HCT116 (cell line): ENCODE data around the gene TSPAN14. TPM values are rescaled to one million over a fixed set of nuclear protein-coding genes. Genes with fewer than 3 reads are reported as not detected.

ENCODE experiments used
- ATAC-seq: fragments of 200-7000 bp; cut with Tn5 transposase; 2 replicates; pipeline ENCODE4 v1.9.1; 2020; ENCODE audit warnings: mild to moderate bottlenecking, moderate library complexity
- BruUV-seq: library from RNA; stranded (reverse); fragments of 400-500 nt; replicated peaks from 2 replicates; lab custom pipeline; 2021; lab: Mats Ljungman, UMichigan
- CTCF ChIA-PET: fragments of 300-600 bp; sonication (Branson Sonifier 250); formaldehyde crosslinking; loops from one replicate; lab custom pipeline; 2021; ENCODE audit warnings: antibody characterized with exemption; lab: Charles Lee
- POLR2A ChIA-PET: fragments of 300-600, 350-600 bp; sonication (Branson Sonifier 250); formaldehyde crosslinking; loops from one replicate; lab custom pipeline; 2021; ENCODE audit warnings: antibody characterized with exemption; lab: Charles Lee
- RAD21 ChIA-PET, 2 experiments: fragments of 300-600 bp; sonication (Branson Sonifier 250); formaldehyde crosslinking; loops; one replicate each; lab custom pipeline; 2023; ENCODE audit warnings: low total read pairs in 2 of 2; ENCODE audit not compliant: uncharacterized antibody in 2 of 2, unreplicated experiment in 2 of 2, low non-redundant PET in 1 of 2; lab: Charles Lee
- DNase-seq: peaks from one replicate; pipeline ENCODE4 v3.0.0-alpha.2; 2010; ENCODE audit warnings: low read depth, low spot score
- H2AFZ ChIP-seq: fragments of 200-600 bp; shearing (Covaris generic), sonication (generic); 2 replicates; pipeline ENCODE4 v1.6.1; 2017; ENCODE audit warnings: low read depth, mixed run types, mixed read lengths, antibody characterized with exemption, low read length; ENCODE audit not compliant: poor library complexity, severe bottlenecking
- H3K27ac ChIP-seq: 2 replicates; pipeline ENCODE4 v1.5.1; 2012; ENCODE audit warnings: low read depth, low read length
- H3K27me3 ChIP-seq: fragments of 200-600 bp; sonication (generic); 2 replicates; pipeline ENCODE4 v1.6.1; 2016; ENCODE audit warnings: mixed run types, low read length, mixed read lengths; ENCODE audit not compliant: insufficient read depth
- H3K36me3 ChIP-seq, 2 experiments: fragments of 200-500 bp in 1 of 2; fragments of 200-600 bp in 1 of 2; sonication (Bioruptor generic) in 1 of 2; sonication (generic) in 1 of 2; 2 replicates each; pipeline versions ENCODE4 v1.5.1 to v1.6.1; 2014 to 2016; ENCODE audit warnings: low read length in 2 of 2, inconsistent platforms in 1 of 2, mixed read lengths in 1 of 2, mixed run types in 1 of 2; ENCODE audit not compliant: insufficient read depth in 2 of 2, control insufficient read depth in 1 of 2
- H3K4me1 ChIP-seq, 2 experiments: fragments of 200-600 bp in 1 of 2; sonication (generic) in 1 of 2; 2 replicates each; pipeline versions ENCODE4 v1.5.1 to v1.6.1; 2012 to 2017; ENCODE audit warnings: low read length in 2 of 2, inconsistent platforms in 1 of 2, mild to moderate bottlenecking in 1 of 2, mixed read lengths in 1 of 2, mixed run types in 1 of 2, moderate library complexity in 1 of 2; ENCODE audit not compliant: insufficient read depth in 2 of 2, control insufficient read depth in 1 of 2
- H3K4me2 ChIP-seq: fragments of 200-600 bp; sonication (generic); 2 replicates; pipeline ENCODE4 v1.6.1; 2017; ENCODE audit warnings: mixed run types, low read length, mixed read lengths
- H3K4me3 ChIP-seq, 2 experiments: fragments of 200-600 bp in 1 of 2; sonication (generic) in 1 of 2; replicated peaks in 1 of 2; 2 replicates each; pipeline ENCODE4 v1.5.1; 2011 to 2016; ENCODE audit warnings: low read length in 2 of 2, control low read depth in 1 of 2, low read depth in 1 of 2, mild to moderate bottlenecking in 1 of 2, mixed read lengths in 1 of 2, mixed run types in 1 of 2
- H3K79me2 ChIP-seq: fragments of 200-600 bp; sonication (generic); 2 replicates; pipeline ENCODE4 v1.6.1; 2017; ENCODE audit warnings: mild to moderate bottlenecking, mixed run types, low read length, moderate library complexity, mixed read lengths; ENCODE audit not compliant: insufficient read depth
- H3K9ac ChIP-seq: fragments of 200-600 bp; sonication (generic); 2 replicates; pipeline ENCODE4 v1.6.1; 2016; ENCODE audit warnings: low read length, mixed read lengths
- H3K9me2 ChIP-seq: fragments of 200-600 bp; sonication (generic), shearing (Covaris generic); 2 replicates; pipeline ENCODE4 v1.6.1; 2017; ENCODE audit warnings: mixed run types, mild to moderate bottlenecking, moderate library complexity; ENCODE audit not compliant: insufficient read depth
- H3K9me3 ChIP-seq, 2 experiments: fragments of 200-500 bp in 1 of 2; fragments of 200-600 bp in 1 of 2; sonication (Bioruptor generic) in 1 of 2; sonication (generic) in 1 of 2; 2 replicates each; pipeline ENCODE4 v1.6.1; 2014 to 2017; ENCODE audit warnings: low read length in 2 of 2, mixed read lengths in 2 of 2, inconsistent platforms in 1 of 2, low read depth in 1 of 2, mild to moderate bottlenecking in 1 of 2, mixed run types in 1 of 2, moderate library complexity in 1 of 2; ENCODE audit not compliant: control insufficient read depth in 1 of 2, insufficient read depth in 1 of 2
- H4K20me1 ChIP-seq: fragments of 200-600 bp; sonication (generic), shearing (Covaris generic); 2 replicates; pipeline ENCODE4 v1.6.1; 2017; ENCODE audit warnings: mixed run types, mild to moderate bottlenecking, moderate library complexity; ENCODE audit not compliant: insufficient read depth
- ATF3 ChIP-seq: IDR thresholded peaks from 2 replicates; pipeline ENCODE4 v1.6.1; 2012
- CTCF ChIP-seq, 3 experiments: fragments of 200-600 bp in 1 of 3; sonication (generic) in 1 of 3; IDR thresholded peaks in 2 of 3; conservative IDR thresholded peaks in 1 of 3; 2 replicates each; pipeline ENCODE4 v1.5.1; 2012 to 2017; ENCODE audit warnings: low read depth in 2 of 3, low read length in 2 of 3, antibody characterized with exemption in 1 of 3, borderline replicate concordance in 1 of 3, control low read depth in 1 of 3, mild to moderate bottlenecking in 1 of 3, mixed read lengths in 1 of 3, mixed run types in 1 of 3, moderate library complexity in 1 of 3; ENCODE audit not compliant: insufficient read depth in 1 of 3
- EGR1 ChIP-seq: IDR thresholded peaks from 2 replicates; pipeline ENCODE4 v1.6.1; 2012; ENCODE audit warnings: low read depth
- ELF1 ChIP-seq: IDR thresholded peaks from 2 replicates; pipeline ENCODE4 v1.6.1; 2012; ENCODE audit warnings: low read depth, borderline replicate concordance
- JUND ChIP-seq: IDR thresholded peaks from 2 replicates; pipeline ENCODE4 v1.6.1; 2012
- MAX ChIP-seq: IDR thresholded peaks from 2 replicates; pipeline ENCODE4 v1.6.1; 2012
- POLR2A ChIP-seq: IDR thresholded peaks from 2 replicates; pipeline ENCODE4 v1.7.0; 2011; ENCODE audit warnings: borderline replicate concordance; ENCODE audit not compliant: insufficient read depth, insufficient read length; ENCODE audit errors: extremely low read depth
- POLR2AphosphoS5 ChIP-seq: IDR thresholded peaks from 2 replicates; pipeline ENCODE4 v1.6.1; 2011; ENCODE audit warnings: mild to moderate bottlenecking, low read depth, low read length, moderate library complexity
- RAD21 ChIP-seq: IDR thresholded peaks from 2 replicates; pipeline ENCODE4 v1.6.1; 2012; ENCODE audit warnings: low read depth, mild to moderate bottlenecking
- REST ChIP-seq: IDR thresholded peaks from 2 replicates; pipeline ENCODE4 v1.6.1; 2012; ENCODE audit warnings: low read depth
- SIN3A ChIP-seq: IDR thresholded peaks from 2 replicates; pipeline ENCODE4 v1.6.1; 2012; ENCODE audit warnings: low read depth
- SP1 ChIP-seq: IDR thresholded peaks from 2 replicates; pipeline ENCODE4 v1.6.1; 2012; ENCODE audit warnings: low read depth
- SRF ChIP-seq: IDR thresholded peaks from 2 replicates; pipeline ENCODE4 v1.6.1; 2012; ENCODE audit warnings: low read depth
- TCF7L2 ChIP-seq: IDR thresholded peaks from 2 replicates; pipeline ENCODE4 v1.7.0; 2011; ENCODE audit warnings: borderline replicate concordance, inconsistent platforms; ENCODE audit not compliant: insufficient read depth, insufficient read length; ENCODE audit errors: extremely low read depth
- YY1 ChIP-seq: IDR thresholded peaks from 2 replicates; pipeline ENCODE4 v1.6.1; 2011; ENCODE audit warnings: low read length, low read depth, moderate library complexity, mild to moderate bottlenecking; ENCODE audit not compliant: insufficient replicate concordance; ENCODE audit errors: extremely low read depth
- ZBTB33 ChIP-seq: IDR thresholded peaks from 2 replicates; pipeline ENCODE4 v1.6.1; 2011; ENCODE audit warnings: mild to moderate bottlenecking, low read length, moderate library complexity; ENCODE audit not compliant: insufficient replicate concordance; ENCODE audit errors: extremely low read depth
- ZFX ChIP-seq: fragments of 450-650 bp; IDR thresholded peaks from 2 replicates; pipeline ENCODE4 v1.6.1; 2017
- ZNF274 ChIP-seq: fragments of 200-500 bp; sonication (Bioruptor generic); IDR thresholded peaks from 2 replicates; pipeline ENCODE4 v1.6.1; 2014; ENCODE audit warnings: mild to moderate bottlenecking, low read depth, low read length, inconsistent platforms
- intact Hi-C: fragments of 100-400 bp; cut with micrococcal nuclease; formaldehyde crosslinking; loops from 2 replicates; pipeline ENCODE4 v1.10.0; 2022
- total RNA-seq: library from RNA; stranded (reverse); gene quantifications from one replicate; pipeline ENCODE4 v1.2.1, GENCODE V29; 2021; ENCODE audit not compliant: unreplicated experiment

TSPAN14 gene
- total RNA-seq, 1 experiment from 2014 or later = 86.8 TPM

GRCh38 chr10:80535671-80536360, 81.7 kb downstream of the TSPAN14 start:
- no peaks in the 10 kb centered on the region for H3K9me2 ChIP-seq
- H3K27ac ChIP-seq = peak overlapping the region; percentile 74
- peak; percentile 48 for DNase-seq
- H3K27me3 ChIP-seq = no peaks in the 10 kb centered on the region
- H3K79me2 ChIP-seq = no peaks in the 10 kb centered on the region
- RAD21 ChIA-PET = interaction anchor here in 1 of 2 experiments (0.8 kb wide), 1 partner anchor 127 kb away, joined by 3 read pairs; no protein-coding TSS in a partner anchor
- intact Hi-C loops = loop anchor here (10.0 kb wide), 1 partner anchor 281 kb away; no protein-coding TSS in a partner anchor
- peak; percentile 96 for ATAC-seq
- peak overlapping the region; percentile 85 for H3K9ac ChIP-seq
- TF ChIP-seq SIN3A (no peak; the same call in 1 of the 2 replicates), REST (no peak), POLR2AphosphoS5 (peak; percentile 91), ELF1 (no peak; the same call in 1 of the 2 replicates), ZNF274 (no peak), RAD21 (peak; percentile 69), EGR1 (peak; percentile 34; the same call in 1 of the 2 replicates), MAX (no peak; the same call in none of the 2 replicates), ZFX (peak; percentile 65), ATF3 (no peak), TCF7L2 (no peak), CTCF (IDR thresholded peaks at IDR 0.05 in 2 of 3, conservative IDR thresholded peaks at IDR 0.05 in 1 of 3; ENCODE audit: borderline replicate concordance in 1 of 3, insufficient read depth in 1 of 3, low read depth in 2 of 3, low read length in 2 of 3) (peak; percentile 62 to 87 (median 77)), SRF (no peak), POLR2A (peak; percentile 38), YY1 (peak; percentile 85), JUND (peak; percentile 10; the same call in 1 of the 2 replicates), SP1 (no peak), ZBTB33 (peak; percentile 7)
- peak overlapping the region; percentile 73 to 83 for H3K4me3 ChIP-seq
- no peaks in the 10 kb centered on the region for H3K9me3 ChIP-seq
- H4K20me1 ChIP-seq = no peaks in the 10 kb centered on the region
- H3K36me3 ChIP-seq = no peaks in the 10 kb centered on the region
- H3K4me1 ChIP-seq = peaks cover 3 to 19% of the 10 kb centered on the region in 2 experiments; a peak in 2 of 4 replicates
- peak overlapping the region; percentile 41 for H2AFZ ChIP-seq
- CTCF ChIA-PET = interaction anchor here (1.0 to 1.7 kb wide), 3 partner anchors 9 to 153 kb away, joined by 3 to 4 read pairs (median 3); no protein-coding TSS in a partner anchor
- BruUV-seq = no TSS peak
- POLR2A ChIA-PET = no interaction called here
- peak overlapping the region; percentile 97 for H3K4me2 ChIP-seq
